Nephron (organoid): ENCODE data around the gene PPP1R12C.
A peak's percentile ranks its signal among the peaks of the same experiment; 100 is the strongest.
"Not testable (repeated sequence)": the region's sequence is repeated elsewhere in the genome, so short reads cannot be mapped to it uniquely, and the experiment has no call there.

Experiments used
- H3K27ac Mint-ChIP-seq, 3 experiments: 2 replicates each; pipeline ENCODE4 v1.8.0; 2020; ENCODE audit warnings: mixed read lengths in 3 of 3, mild to moderate bottlenecking in 2 of 3, moderate library complexity in 1 of 3
- H3K27me3 Mint-ChIP-seq: 2 replicates; pipeline ENCODE4 v1.8.0; 2021; ENCODE audit warnings: low read depth, mild to moderate bottlenecking, moderate library complexity, mixed read lengths
- H3K36me3 Mint-ChIP-seq: 2 replicates; pipeline ENCODE4 v1.8.0; 2020; ENCODE audit warnings: low read depth, mixed read lengths
- H3K4me1 Mint-ChIP-seq: 2 replicates; pipeline ENCODE4 v1.8.0; 2020; ENCODE audit warnings: mixed read lengths
- H3K4me3 Mint-ChIP-seq, 3 experiments: 2 replicates each; pipeline ENCODE4 v1.8.0; 2020; ENCODE audit warnings: mild to moderate bottlenecking in 3 of 3, mixed read lengths in 3 of 3, moderate library complexity in 2 of 3
- H3K9me3 Mint-ChIP-seq: 2 replicates; pipeline ENCODE4 v1.8.0; 2020; ENCODE audit warnings: mixed read lengths
- TF ChIP-seq, protein P1 (sequence below), 3 experiments: fragments of 200-600 bp; sonication (generic); IDR thresholded peaks; one replicate each; pipeline ENCODE4 v1.5.0; 2021; ENCODE audit warnings: antibody characterized with exemption in 3 of 3; ENCODE audit not compliant: unreplicated experiment in 3 of 3

Gene PPP1R12C

DNA sequence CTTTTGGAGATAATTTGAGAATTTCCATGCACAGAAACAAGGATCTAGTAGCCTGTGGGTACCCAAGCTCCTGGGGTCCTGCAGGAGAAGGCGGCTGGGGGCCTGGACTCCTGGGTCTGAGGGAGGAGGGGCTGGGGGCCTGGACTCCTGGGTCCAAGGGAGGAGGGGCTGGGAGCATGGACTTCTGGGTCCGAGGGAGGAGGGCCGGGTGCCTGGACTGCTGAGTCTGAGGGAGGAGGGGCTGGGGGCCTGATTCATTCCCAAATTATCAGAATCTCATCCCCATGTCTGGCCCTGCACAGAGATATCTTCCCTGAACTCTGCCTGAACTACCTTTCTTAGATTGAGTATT is 54.0 kb downstream of the PPP1R12C start:
- H3K4me1 Mint-ChIP-seq: peaks cover 4% of the 10 kb centered on the region
- H3K36me3 Mint-ChIP-seq: peaks cover 16% of the 10 kb centered on the region
- no peaks in the 10 kb centered on the region for H3K9me3 Mint-ChIP-seq
- H3K27me3 Mint-ChIP-seq: peaks cover 50% of the 10 kb centered on the region
- TF ChIP-seq, protein P1, sequence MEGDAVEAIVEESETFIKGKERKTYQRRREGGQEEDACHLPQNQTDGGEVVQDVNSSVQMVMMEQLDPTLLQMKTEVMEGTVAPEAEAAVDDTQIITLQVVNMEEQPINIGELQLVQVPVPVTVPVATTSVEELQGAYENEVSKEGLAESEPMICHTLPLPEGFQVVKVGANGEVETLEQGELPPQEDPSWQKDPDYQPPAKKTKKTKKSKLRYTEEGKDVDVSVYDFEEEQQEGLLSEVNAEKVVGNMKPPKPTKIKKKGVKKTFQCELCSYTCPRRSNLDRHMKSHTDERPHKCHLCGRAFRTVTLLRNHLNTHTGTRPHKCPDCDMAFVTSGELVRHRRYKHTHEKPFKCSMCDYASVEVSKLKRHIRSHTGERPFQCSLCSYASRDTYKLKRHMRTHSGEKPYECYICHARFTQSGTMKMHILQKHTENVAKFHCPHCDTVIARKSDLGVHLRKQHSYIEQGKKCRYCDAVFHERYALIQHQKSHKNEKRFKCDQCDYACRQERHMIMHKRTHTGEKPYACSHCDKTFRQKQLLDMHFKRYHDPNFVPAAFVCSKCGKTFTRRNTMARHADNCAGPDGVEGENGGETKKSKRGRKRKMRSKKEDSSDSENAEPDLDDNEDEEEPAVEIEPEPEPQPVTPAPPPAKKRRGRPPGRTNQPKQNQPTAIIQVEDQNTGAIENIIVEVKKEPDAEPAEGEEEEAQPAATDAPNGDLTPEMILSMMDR (IDR thresholded peaks at IDR 0.05; ENCODE audit: unreplicated experiment in 3 of 3): no peak
- H3K27ac Mint-ChIP-seq: no peak overlapping the region
- H3K4me3 Mint-ChIP-seq: peak overlapping the region; percentile 80 to 89 (median 88)

DNA sequence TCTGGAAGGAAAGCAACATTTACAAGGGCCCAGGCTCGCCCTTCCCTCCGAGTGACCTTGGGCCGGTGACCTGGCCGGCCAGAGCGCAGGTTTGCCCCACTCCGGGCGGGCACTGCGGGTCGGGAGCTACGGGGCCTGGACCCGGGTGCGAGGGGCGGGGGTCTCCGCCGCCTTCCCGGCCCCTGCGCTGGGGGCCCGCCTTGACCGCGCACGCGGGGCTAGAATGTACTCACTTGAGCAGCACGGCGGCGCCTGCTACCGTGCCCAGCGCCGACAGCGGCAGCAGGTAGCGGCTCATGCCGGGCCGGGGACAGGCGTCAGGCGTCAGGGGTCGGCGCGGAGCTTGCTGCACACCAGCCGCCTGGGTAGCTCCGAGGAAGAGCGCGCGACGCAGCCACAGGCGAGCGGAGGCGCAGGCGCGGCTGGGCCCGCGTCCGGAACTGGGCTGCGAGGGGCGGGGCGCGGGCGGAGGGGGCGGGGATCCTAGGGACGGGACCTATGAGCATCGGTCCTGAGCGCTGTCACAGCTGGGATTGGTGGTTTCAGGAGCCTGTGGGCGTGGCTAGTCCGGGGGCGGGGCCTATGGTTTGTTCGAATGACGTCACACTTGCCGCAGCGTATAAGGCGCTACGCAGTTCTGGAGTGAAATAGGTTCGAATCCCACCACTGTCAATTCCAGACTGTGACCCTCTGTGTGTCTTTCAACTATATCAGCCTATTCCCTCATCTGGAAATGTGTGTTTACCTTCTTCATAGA is 54.5 kb downstream of the PPP1R12C start, which contains the start of gene RDH13:
Gene RDH13 (minus strand): TSS at position 414 of the 757 bp plus-strand sequence. CDS start 116 bp downstream, at position 298.
- TF ChIP-seq, protein P1 (IDR thresholded peaks at IDR 0.05; ENCODE audit: unreplicated experiment in 3 of 3): no peak
- H3K36me3 Mint-ChIP-seq: peaks cover 20% of the 10 kb centered on the region
- peaks cover 45% of the 10 kb centered on the region for H3K27me3 Mint-ChIP-seq
- H3K9me3 Mint-ChIP-seq: no peaks in the 10 kb centered on the region
- peak within 1 kb of the TSS; percentile 88 to 89 (median 88) for H3K4me3 Mint-ChIP-seq
- peaks cover 4% of the 10 kb centered on the region for H3K4me1 Mint-ChIP-seq
- H3K27ac Mint-ChIP-seq: no peak within 1 kb of the TSS

DNA sequence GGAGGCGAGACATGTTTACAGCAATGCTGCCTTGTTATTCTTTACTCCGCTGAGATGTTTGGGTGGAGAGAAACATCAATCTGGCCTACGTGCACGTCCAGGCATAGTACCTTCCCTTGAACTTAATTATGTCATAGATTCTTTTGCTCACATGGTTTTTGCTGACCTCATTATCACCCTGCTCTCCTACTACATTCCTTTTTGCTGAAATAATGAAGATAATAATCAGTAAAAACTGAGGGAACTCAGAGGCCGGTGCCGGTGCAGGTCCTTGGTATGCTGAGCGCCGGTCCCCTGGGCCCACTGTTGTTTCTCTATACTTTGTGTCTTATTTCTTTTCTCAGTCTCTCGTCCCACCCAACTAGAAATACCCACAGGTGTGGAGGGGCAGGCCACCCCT is 57.1 kb downstream of the PPP1R12C start:
- peak overlapping the region; percentile 29 to 52 (median 31) for H3K4me3 Mint-ChIP-seq
- peaks cover 20% of the 10 kb centered on the region for H3K27me3 Mint-ChIP-seq
- H3K4me1 Mint-ChIP-seq, H3K9me3 Mint-ChIP-seq: not testable (repeated sequence)
- peaks cover 34% of the 10 kb centered on the region for H3K36me3 Mint-ChIP-seq
- H3K27ac Mint-ChIP-seq: peak overlapping the region; percentile 23 to 40 (median 32)

DNA sequence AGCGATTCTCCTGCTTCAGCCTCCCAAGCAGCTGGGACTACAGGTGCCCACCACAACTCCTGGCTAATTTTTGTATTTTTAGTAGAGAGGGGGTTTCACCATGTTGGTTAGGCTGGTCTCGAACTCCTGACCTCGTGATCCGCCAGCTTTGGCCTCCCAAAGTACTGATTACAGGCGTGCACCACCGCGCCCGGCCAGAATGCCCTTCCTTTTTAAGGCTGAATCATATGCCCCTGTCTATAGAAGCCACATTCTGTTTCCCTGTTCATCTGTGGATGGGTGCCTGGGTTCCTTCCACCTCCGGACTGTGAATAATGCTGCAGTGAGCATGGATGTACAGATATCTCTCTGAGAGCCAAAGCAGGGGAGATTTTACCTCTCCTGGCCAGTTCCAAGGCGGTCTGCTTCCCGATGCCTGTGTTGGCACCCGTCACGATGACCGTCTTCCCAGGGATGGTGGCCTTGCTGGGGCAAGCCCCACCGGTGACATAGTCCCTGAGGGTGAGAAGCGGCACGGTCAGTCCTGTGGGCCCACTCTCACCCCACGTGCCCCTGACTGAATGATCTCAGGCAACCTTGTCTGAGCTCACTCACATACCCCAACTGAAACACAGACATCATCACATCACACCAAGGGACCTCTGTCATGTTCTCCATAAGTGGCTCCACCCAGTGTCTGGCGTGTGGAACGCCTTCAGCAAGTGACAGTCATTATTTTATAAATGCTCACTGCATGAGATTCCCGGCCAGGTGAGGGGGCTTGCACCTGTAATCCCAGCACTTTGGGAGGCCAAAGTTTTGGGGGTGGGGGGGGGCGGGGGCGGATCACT is 58.4 kb downstream of the PPP1R12C start:
- no peak overlapping the region for H3K4me3 Mint-ChIP-seq
- H3K27ac Mint-ChIP-seq: no peak overlapping the region
- peaks cover 4% of the 10 kb centered on the region for H3K4me1 Mint-ChIP-seq
- H3K36me3 Mint-ChIP-seq: peaks cover 41% of the 10 kb centered on the region
- no peaks in the 10 kb centered on the region for H3K9me3 Mint-ChIP-seq
- TF ChIP-seq, protein P1 (IDR thresholded peaks at IDR 0.05; ENCODE audit: unreplicated experiment in 3 of 3): no peak
- peaks cover 9% of the 10 kb centered on the region for H3K27me3 Mint-ChIP-seq

DNA sequence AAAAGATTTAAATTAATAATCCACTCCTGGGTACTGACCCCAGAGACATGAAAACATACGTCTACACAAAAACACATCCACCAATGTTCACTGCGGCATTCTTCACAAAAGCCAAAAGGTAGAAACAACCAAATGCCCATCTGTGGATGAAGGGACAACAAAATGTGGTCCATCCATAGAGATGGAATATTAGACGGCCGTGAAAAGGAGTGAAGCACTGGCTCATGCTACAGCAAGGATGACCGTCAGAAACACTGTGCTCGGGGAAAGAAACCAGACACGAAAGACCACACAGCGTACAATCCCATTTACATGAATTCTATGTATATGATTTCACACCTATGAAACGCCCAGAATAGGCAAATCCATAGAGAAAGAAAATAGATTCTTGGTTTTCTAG is 60.6 kb downstream of the PPP1R12C start:
- Mint-ChIP-seq H3K27ac (no peak overlapping the region), H3K36me3 (peaks cover 54% of the 10 kb centered on the region), H3K4me1 (peaks cover 4% of the 10 kb centered on the region), H3K4me3 (no peak overlapping the region), H3K27me3 (no peaks in the 10 kb centered on the region), H3K9me3 (no peaks in the 10 kb centered on the region)
- TF ChIP-seq, protein P1 (IDR thresholded peaks at IDR 0.05; ENCODE audit: unreplicated experiment in 3 of 3): no peak

DNA sequence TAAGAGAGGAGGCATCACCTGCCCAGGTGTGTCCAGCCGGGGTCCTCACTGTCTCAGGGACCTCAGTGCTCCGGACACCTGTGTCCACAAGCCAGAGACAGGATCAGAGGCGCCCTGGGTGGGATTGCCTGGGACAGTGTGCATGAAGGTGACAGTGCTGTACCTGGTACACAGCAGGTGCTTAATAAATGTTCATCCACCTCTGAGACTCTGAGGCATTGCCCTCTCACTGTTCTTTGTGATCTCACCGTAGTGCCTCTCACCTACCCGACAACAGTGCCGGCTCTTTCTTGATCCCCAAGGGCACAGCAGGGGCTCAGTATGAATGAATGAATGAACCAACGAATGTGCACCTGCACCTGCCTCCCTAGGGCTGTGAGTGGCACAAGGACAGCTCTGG is 63.7 kb downstream of the PPP1R12C start:
- no peak overlapping the region for H3K4me3 Mint-ChIP-seq
- no peaks in the 10 kb centered on the region for H3K27me3 Mint-ChIP-seq
- TF ChIP-seq, protein P1 (IDR thresholded peaks at IDR 0.05; ENCODE audit: unreplicated experiment in 3 of 3): no peak
- no peak overlapping the region for H3K27ac Mint-ChIP-seq
- H3K36me3 Mint-ChIP-seq: peaks cover 52% of the 10 kb centered on the region
- no peaks in the 10 kb centered on the region for H3K9me3 Mint-ChIP-seq
- H3K4me1 Mint-ChIP-seq: no peaks in the 10 kb centered on the region
